ENCODE data around the gene LPP.

DNA sequence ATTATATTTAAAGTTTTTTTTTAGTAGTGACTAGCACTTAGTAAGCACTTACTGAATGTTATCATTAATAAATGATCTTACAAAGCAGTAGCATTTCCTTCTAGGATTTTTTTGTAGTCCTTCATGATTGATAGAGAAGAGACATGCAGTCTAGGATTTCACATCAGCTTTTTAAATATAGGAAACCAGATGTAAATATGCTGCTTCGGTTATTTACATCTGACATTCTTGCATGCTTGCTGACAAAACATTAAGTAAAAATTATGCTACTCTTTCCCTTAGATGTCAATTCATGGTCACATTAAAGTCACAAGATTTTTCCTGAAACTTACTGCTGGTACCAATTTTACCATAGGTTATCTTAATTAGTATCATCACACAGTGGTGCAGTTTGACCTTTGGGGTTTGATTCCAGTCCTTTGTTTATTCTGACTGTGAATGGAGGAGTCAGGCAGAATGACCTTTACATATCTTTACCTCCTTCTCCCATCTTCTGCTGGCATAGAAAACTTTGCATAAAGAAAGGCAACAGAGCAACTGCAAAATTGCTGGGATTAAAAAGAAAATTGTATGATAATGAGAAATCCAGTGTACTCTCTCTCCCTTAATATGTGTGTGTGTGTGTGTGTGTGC lies 286.5 kb downstream of the LPP start:
- TF ChIP-seq SPI1 (IDR thresholded peaks at IDR 0.05; ENCODE audit: borderline replicate concordance, low read depth, low read length), result no peak
- TF ChIP-seq, protein P1, sequence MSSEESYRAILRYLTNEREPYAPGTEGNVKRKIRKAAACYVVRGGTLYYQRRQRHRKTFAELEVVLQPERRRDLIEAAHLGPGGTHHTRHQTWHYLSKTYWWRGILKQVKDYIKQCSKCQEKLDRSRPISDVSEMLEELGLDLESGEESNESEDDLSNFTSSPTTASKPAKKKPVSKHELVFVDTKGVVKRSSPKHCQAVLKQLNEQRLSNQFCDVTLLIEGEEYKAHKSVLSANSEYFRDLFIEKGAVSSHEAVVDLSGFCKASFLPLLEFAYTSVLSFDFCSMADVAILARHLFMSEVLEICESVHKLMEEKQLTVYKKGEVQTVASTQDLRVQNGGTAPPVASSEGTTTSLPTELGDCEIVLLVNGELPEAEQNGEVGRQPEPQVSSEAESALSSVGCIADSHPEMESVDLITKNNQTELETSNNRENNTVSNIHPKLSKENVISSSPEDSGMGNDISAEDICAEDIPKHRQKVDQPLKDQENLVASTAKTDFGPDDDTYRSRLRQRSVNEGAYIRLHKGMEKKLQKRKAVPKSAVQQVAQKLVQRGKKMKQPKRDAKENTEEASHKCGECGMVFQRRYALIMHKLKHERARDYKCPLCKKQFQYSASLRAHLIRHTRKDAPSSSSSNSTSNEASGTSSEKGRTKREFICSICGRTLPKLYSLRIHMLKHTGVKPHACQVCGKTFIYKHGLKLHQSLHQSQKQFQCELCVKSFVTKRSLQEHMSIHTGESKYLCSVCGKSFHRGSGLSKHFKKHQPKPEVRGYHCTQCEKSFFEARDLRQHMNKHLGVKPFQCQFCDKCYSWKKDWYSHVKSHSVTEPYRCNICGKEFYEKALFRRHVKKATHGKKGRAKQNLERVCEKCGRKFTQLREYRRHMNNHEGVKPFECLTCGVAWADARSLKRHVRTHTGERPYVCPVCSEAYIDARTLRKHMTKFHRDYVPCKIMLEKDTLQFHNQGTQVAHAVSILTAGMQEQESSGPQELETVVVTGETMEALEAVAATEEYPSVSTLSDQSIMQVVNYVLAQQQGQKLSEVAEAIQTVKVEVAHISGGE (CRISPR knock-in tag; IDR thresholded peaks at IDR 0.05), result no peak
- TF ChIP-seq YY1 (IDR thresholded peaks at IDR 0.05; ENCODE audit: borderline replicate concordance in 1 of 3, control insufficient read depth in 1 of 3, extremely low read depth in 1 of 3, insufficient read depth in 3 of 3, insufficient read length in 1 of 3, insufficient replicate concordance in 2 of 3, low read depth in 1 of 3, low read length in 2 of 3), result no peak
- TF ChIP-seq STAT5B (CRISPR knock-in tag; IDR thresholded peaks at IDR 0.05), result no peak
- TF ChIP-seq PCBP1 (IDR thresholded peaks at IDR 0.05; ENCODE audit: low read depth, low read length, poor library complexity, severe bottlenecking), result no peak
- no peak for TF ChIP-seq CREM (IDR thresholded peaks at IDR 0.05; ENCODE audit: low read depth)
- TF ChIP-seq, protein P2, sequence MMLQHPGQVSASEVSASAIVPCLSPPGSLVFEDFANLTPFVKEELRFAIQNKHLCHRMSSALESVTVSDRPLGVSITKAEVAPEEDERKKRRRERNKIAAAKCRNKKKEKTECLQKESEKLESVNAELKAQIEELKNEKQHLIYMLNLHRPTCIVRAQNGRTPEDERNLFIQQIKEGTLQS (IDR thresholded peaks at IDR 0.05), result no peak
- TF ChIP-seq, protein P2 (CRISPR knock-in tag; conservative IDR thresholded peaks at IDR 0.05), result no peak

All from K562 (cell line).